OCI-LY3 (cell line): Measurements from ENCODE around the gene PAX5.

Experiments used
- H2AFZ ChIP-seq: fragments of 200-600, 300-600 bp; shearing (Covaris generic); 2 replicates; pipeline ENCODE4 v1.6.0; 2014; ENCODE audit warnings: antibody characterized with exemption, low read depth, low read length
- H3K27ac ChIP-seq: fragments of 200-600, 300-600 bp; sonication (generic); 2 replicates; pipeline ENCODE4 v1.5.1; 2014; ENCODE audit warnings: mild to moderate bottlenecking, low read length, moderate library complexity, mixed read lengths
- H3K27me3 ChIP-seq: fragments of 200-600, 300-600 bp; sonication (generic); 2 replicates; pipeline ENCODE4 v1.6.1; 2014; ENCODE audit warnings: low read depth, low read length, mixed read lengths
- H3K36me3 ChIP-seq: fragments of 200-600, 300-600 bp; sonication (generic); replicated peaks from 2 replicates; pipeline ENCODE3; 2014; ENCODE audit warnings: low read depth, low read length, mixed read lengths
- H3K4me1 ChIP-seq: fragments of 300-600, 200-600 bp; sonication (generic); 2 replicates; pipeline ENCODE4 v1.6.1; 2014; ENCODE audit warnings: low read length, mixed read lengths
- H3K4me2 ChIP-seq: fragments of 200-600, 300-600 bp; sonication (generic); 2 replicates; pipeline ENCODE4 v1.6.1; 2014; ENCODE audit warnings: low read length, mixed read lengths
- H3K4me3 ChIP-seq: fragments of 300-600, 200-600 bp; sonication (generic); 2 replicates; pipeline ENCODE4 v1.5.1; 2014; ENCODE audit warnings: antibody characterized with exemption, mild to moderate bottlenecking, low read length, moderate library complexity
- H3K79me2 ChIP-seq: fragments of 300-600, 200-600 bp; shearing (Covaris generic); 2 replicates; pipeline ENCODE4 v1.6.1; 2014; ENCODE audit warnings: mild to moderate bottlenecking, low read length, mixed read lengths
- H3K9ac ChIP-seq: fragments of 300-600, 200-600 bp; shearing (Covaris generic); 2 replicates; pipeline ENCODE4 v1.6.0; 2014; ENCODE audit warnings: mild to moderate bottlenecking, low read length, moderate library complexity
- H3K9me3 ChIP-seq: fragments of 200-600, 300-600 bp; shearing (Covaris generic); 2 replicates; pipeline ENCODE4 v1.6.1; 2014; ENCODE audit warnings: low read length, mixed read lengths; ENCODE audit not compliant: insufficient read depth
- H4K20me1 ChIP-seq: fragments of 200-600, 300-600 bp; sonication (generic); 2 replicates; pipeline ENCODE4 v1.6.1; 2016; ENCODE audit warnings: low read length, mixed read lengths; ENCODE audit not compliant: insufficient read depth
- EZH2phosphoT487 ChIP-seq: fragments of 200-600 bp; shearing (Covaris generic); IDR thresholded peaks from 2 replicates; pipeline ENCODE4 v1.6.1; 2018; ENCODE audit warnings: antibody characterized with exemption, mixed run types, low read depth
- TF ChIP-seq, protein P1 (sequence below): fragments of 200-600, 300-600 bp; sonication (generic); IDR thresholded peaks from 2 replicates; pipeline ENCODE4 v1.5.1; 2014; ENCODE audit warnings: antibody characterized with exemption, low read length, low read depth

The PAX5 gene

DNA sequence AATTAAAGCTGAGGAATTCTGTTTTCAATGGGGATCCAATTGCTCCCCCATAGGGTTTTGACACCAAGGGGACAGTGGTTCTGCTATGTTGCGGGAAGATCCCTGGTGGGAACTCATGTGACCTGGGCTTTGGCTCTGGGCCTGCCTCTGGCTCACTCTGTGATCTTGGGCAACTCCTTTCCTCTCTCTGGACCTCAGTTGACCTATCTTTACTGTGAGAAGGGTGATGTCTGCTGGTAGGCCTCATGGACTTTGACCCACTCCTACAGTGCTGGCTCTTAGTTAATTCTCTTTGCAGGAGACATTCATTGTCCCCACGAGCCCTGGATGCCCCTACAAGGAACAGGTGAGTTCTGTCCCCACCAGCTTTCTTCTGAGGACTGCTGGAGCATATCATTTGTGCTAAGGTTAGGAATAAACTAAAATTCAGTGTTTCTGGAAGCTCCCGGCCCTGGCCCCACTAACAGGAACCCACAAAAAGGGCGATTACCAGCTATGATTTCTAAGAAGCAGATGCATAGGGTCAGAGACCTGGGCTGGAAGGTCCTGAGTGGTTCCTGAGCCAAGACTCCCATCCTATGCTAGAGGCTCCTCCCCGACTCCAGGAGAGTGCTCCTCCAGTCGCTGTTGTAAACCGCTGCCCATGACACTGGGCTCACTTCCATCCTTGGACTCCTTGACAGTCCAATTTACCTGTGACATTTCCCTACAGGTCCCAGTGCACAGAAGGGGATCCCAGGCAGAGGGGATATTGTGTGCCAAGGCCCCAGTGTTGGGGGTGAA, 218.3 kb downstream of the PAX5 start:
- TF ChIP-seq, protein P1, sequence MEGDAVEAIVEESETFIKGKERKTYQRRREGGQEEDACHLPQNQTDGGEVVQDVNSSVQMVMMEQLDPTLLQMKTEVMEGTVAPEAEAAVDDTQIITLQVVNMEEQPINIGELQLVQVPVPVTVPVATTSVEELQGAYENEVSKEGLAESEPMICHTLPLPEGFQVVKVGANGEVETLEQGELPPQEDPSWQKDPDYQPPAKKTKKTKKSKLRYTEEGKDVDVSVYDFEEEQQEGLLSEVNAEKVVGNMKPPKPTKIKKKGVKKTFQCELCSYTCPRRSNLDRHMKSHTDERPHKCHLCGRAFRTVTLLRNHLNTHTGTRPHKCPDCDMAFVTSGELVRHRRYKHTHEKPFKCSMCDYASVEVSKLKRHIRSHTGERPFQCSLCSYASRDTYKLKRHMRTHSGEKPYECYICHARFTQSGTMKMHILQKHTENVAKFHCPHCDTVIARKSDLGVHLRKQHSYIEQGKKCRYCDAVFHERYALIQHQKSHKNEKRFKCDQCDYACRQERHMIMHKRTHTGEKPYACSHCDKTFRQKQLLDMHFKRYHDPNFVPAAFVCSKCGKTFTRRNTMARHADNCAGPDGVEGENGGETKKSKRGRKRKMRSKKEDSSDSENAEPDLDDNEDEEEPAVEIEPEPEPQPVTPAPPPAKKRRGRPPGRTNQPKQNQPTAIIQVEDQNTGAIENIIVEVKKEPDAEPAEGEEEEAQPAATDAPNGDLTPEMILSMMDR, result no peak
- TF ChIP-seq EZH2phosphoT487, result no peak
- no peak overlapping the region for H3K4me2 ChIP-seq
- H3K4me1 ChIP-seq, result peaks cover 16% of the 10 kb centered on the region
- no peaks in the 10 kb centered on the region for H4K20me1 ChIP-seq
- H3K9me3 ChIP-seq, result no peaks in the 10 kb centered on the region
- H2AFZ ChIP-seq, result no peak overlapping the region
- H3K4me3 ChIP-seq, result no peak overlapping the region
- no peaks in the 10 kb centered on the region for H3K36me3 ChIP-seq
- no peaks in the 10 kb centered on the region for H3K79me2 ChIP-seq
- peaks cover 6% of the 10 kb centered on the region; the same call in 1 of the 2 replicates for H3K27me3 ChIP-seq
- H3K27ac ChIP-seq, result no peak overlapping the region
- no peak overlapping the region for H3K9ac ChIP-seq

DNA sequence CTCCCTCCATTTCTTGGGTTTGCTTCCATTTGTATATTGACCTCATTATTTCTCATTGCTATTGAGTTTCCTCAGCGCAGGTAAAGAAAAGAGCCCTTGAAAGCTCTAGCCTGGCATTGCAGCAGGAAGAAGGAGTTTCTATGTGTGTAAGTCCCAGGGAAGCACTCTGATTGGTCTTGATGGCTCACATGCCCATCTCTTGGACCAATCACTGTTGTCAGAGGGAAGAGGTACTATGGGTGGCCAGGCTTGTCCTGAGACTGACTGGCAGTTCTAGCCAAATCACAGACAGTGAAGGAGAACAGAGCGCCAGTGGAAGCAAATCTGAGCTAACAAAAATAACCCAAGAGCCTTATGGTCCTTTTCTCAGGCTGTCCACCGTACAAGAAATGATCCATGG, 219.0 kb downstream of the PAX5 start:
- H3K4me3 ChIP-seq, result no peak overlapping the region
- no peak overlapping the region for H3K27ac ChIP-seq
- no peak overlapping the region for H2AFZ ChIP-seq
- H3K9me3 ChIP-seq, result no peaks in the 10 kb centered on the region
- no peak overlapping the region for H3K4me2 ChIP-seq
- H3K4me1 ChIP-seq, result peaks cover 16% of the 10 kb centered on the region
- no peaks in the 10 kb centered on the region for H4K20me1 ChIP-seq
- no peaks in the 10 kb centered on the region for H3K79me2 ChIP-seq
- no peak overlapping the region for H3K9ac ChIP-seq
- H3K36me3 ChIP-seq, result no peaks in the 10 kb centered on the region
- TF ChIP-seq EZH2phosphoT487, result no peak
- TF ChIP-seq, protein P1, result no peak
- peaks cover 13% of the 10 kb centered on the region; the same call in 1 of the 2 replicates for H3K27me3 ChIP-seq

DNA sequence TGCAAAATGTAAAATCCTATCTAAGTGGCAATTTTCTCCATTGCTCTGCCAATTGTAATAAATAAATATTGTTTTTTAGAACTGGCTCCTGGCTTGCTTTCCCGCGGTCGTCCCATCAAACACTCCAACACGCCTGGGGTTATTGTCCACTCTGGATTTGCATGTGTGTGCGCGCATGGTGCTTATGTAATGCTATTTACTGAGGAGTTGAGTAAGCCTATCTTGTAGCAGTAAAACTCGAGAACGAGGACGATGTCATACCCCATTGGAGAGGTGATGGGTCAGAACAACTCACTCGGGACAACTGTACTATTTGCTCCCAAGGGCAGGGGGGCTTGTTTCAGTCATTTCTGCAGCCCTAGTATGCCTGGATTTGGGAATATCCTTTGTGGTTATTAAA, 220.9 kb downstream of the PAX5 start:
- Histone ChIP-seq H3K79me2 (no peaks in the 10 kb centered on the region), H3K4me3 (no peak overlapping the region), H3K9ac (no peak overlapping the region), H3K27me3 (peaks cover 14% of the 10 kb centered on the region; the same call in 1 of the 2 replicates), H3K4me2 (no peak overlapping the region), H3K27ac (no peak overlapping the region), H2AFZ (no peak overlapping the region), H3K36me3 (no peaks in the 10 kb centered on the region), H3K4me1 (peaks cover 7% of the 10 kb centered on the region), H4K20me1 (no peaks in the 10 kb centered on the region), H3K9me3 (no peaks in the 10 kb centered on the region)
- TF ChIP-seq, protein P1, result no peak
- TF ChIP-seq EZH2phosphoT487, result no peak

DNA sequence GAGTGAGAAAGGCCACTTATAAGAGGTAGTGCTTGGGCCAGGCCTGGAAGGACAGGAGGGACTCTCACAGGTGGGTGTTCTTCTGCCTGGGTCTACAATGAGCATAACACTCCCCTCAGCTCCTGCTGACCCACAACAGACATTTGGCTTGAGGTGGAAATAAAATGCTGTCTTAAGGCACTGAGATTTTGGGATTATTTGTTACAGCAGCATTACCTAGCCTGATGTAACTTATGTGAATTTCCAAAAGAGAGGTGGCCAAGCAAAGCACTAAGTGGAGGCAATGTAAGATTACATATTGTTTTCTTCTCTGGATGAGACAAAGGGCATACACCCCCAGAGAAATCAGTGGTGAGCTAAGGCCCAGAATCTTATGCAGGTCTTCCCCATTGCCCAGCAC, 221.5 kb downstream of the PAX5 start:
- Histone ChIP-seq H2AFZ (no peak overlapping the region), H3K9me3 (no peaks in the 10 kb centered on the region), H4K20me1 (no peaks in the 10 kb centered on the region), H3K79me2 (no peaks in the 10 kb centered on the region), H3K9ac (no peak overlapping the region), H3K27me3 (peaks cover 14% of the 10 kb centered on the region; the same call in 1 of the 2 replicates), H3K4me3 (no peak overlapping the region), H3K4me1 (peaks cover 7% of the 10 kb centered on the region), H3K36me3 (no peaks in the 10 kb centered on the region), H3K4me2 (peak overlapping the region; percentile 11; the same call in 1 of the 2 replicates), H3K27ac (no peak overlapping the region)
- TF ChIP-seq, protein P1, result no peak
- TF ChIP-seq EZH2phosphoT487, result no peak
